Ramos (cell line): ENCODE data around the gene MT1E.
"Not testable (repeated sequence)": the region's sequence is repeated elsewhere in the genome, so short reads cannot be mapped to it uniquely, and the experiment has no call there.

Experiments
- in situ Hi-C: fragments of 300-500 bp; cut with MboI; formaldehyde crosslinking; loops from one replicate; pipeline ENCODE4 v1.14.3; 2022; ENCODE audit warnings: low sequenced_read_pairs; ENCODE audit not compliant: unreplicated experiment

MT1E gene

GRCh38 chr16:56643080-56643778 lies 17.6 kb downstream of the MT1E start:
- in situ Hi-C loops, result no loop called here

GRCh38 chr16:56643833-56644232 lies 18.3 kb downstream of the MT1E start:
- in situ Hi-C loops, result no loop called here

- in situ Hi-C loops, result no loop called here
Observed at GRCh38 chr16:56645311-56645710, 19.7 kb downstream of the MT1E start.

GRCh38 chr16:56645838-56646237 lies 20.3 kb downstream of the MT1E start:
- in situ Hi-C loops, result no loop called here

GRCh38 chr16:56647641-56648431 lies 22.3 kb downstream of the MT1E start:
- in situ Hi-C loops, result no loop called here

- in situ Hi-C loops, result no loop called here
Observed at GRCh38 chr16:56649271-56649670, 23.7 kb downstream of the MT1E start.

GRCh38 chr16:56649820-56650219 lies 24.2 kb downstream of the MT1E start:
- in situ Hi-C loops, result no loop called here

GRCh38 chr16:56651586-56651985 lies 26.0 kb downstream of the MT1E start, which contains the start of gene MT1B:
Gene MT1B (plus strand): TSS chr16:56651886. CDS start chr16:56651954, 68 bp downstream.
- in situ Hi-C loops, result no loop called here

- in situ Hi-C loops, result no loop called here
Observed at GRCh38 chr16:56652600-56652999, 27.0 kb downstream of the MT1E start.

- in situ Hi-C loops, result no loop called here
Observed at GRCh38 chr16:56653218-56653617, 27.6 kb downstream of the MT1E start.

- in situ Hi-C loops, result no loop called here
Observed at GRCh38 chr16:56657555-56658326, 32.2 kb downstream of the MT1E start, which contains the start of gene MT1F. Gene MT1F (plus strand): TSS chr16:56657959. CDS start chr16:56658059, 100 bp downstream.

GRCh38 chr16:56658327-56658875 lies 32.8 kb downstream of the MT1E start:
- in situ Hi-C loops, result no loop called here

- in situ Hi-C loops, result no loop called here
Observed at GRCh38 chr16:56662357-56663354, 37.1 kb downstream of the MT1E start.

- in situ Hi-C loops, result no loop called here
Observed at GRCh38 chr16:56664506-56664905, 38.9 kb downstream of the MT1E start.

GRCh38 chr16:56665286-56666261 lies 40.0 kb downstream of the MT1E start:
- in situ Hi-C loops, result not testable (repeated sequence)

GRCh38 chr16:56667581-56668571 lies 42.3 kb downstream of the MT1E start, which contains the start of gene MT1G:
Gene MT1G (minus strand): TSS chr16:56668065. CDS start chr16:56667993, 72 bp downstream.
- in situ Hi-C loops, result no loop called here
